ENCODE data around the gene PTRHD1.

The PTRHD1 gene

DNA sequence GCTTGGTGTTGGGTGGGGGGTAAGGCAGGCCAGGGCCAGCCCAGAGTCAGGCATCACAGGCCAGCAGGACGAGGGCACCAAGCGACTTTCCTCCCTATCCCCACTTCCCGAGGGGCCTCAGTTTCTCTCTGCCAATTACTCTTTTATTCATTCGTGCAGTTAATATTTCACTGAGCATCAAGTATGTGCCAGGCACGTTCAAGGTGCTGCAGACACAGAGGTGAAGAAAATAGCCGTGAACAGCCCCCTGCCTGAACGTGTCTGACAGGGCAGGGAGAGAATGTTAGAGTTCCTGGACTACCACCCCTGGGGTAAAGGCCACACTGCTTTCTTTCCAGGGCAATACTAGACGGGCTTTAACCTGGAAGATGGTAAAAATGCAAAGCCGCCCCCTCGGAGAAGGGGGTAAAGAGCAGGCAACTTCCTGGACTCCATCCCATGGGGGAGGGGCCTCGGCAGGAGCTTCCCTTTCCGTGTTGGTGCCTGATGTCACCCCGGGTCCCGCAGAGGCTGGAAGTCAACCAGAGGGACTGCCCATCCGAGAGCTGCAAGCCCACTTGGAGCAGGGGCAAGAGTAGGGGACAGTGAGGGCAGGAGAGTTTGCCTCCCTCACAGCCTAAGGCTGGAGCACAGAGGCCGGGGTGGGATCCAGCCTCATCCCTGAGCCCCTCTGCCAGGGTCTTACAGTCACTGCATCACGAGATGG, 47.1 kb upstream of the PTRHD1 start:
- H3K4me3 ChIP-seq (ENCODE audit: low read depth in 1 of 2, low read length in 2 of 2): no peak overlapping the region
- DNase-seq (no peak), ATAC-seq (ENCODE audit: insufficient read depth, low read depth) (no peak)
- no peak overlapping the region for H3K4me2 ChIP-seq (ENCODE audit: insufficient read depth, low read length)
- H3K9me3 ChIP-seq (ENCODE audit: insufficient read depth, low read length, severe bottlenecking): no peaks in the 10 kb centered on the region
- no peak for TF ChIP-seq EZH2 (IDR thresholded peaks at IDR 0.05; ENCODE audit: borderline replicate concordance, low read depth, low read length, severe bottlenecking)
- TF ChIP-seq, protein P1, sequence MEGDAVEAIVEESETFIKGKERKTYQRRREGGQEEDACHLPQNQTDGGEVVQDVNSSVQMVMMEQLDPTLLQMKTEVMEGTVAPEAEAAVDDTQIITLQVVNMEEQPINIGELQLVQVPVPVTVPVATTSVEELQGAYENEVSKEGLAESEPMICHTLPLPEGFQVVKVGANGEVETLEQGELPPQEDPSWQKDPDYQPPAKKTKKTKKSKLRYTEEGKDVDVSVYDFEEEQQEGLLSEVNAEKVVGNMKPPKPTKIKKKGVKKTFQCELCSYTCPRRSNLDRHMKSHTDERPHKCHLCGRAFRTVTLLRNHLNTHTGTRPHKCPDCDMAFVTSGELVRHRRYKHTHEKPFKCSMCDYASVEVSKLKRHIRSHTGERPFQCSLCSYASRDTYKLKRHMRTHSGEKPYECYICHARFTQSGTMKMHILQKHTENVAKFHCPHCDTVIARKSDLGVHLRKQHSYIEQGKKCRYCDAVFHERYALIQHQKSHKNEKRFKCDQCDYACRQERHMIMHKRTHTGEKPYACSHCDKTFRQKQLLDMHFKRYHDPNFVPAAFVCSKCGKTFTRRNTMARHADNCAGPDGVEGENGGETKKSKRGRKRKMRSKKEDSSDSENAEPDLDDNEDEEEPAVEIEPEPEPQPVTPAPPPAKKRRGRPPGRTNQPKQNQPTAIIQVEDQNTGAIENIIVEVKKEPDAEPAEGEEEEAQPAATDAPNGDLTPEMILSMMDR (IDR thresholded peaks at IDR 0.05; ENCODE audit: borderline replicate concordance, extremely low read depth, low read length, poor library complexity, severe bottlenecking): no peak
- H3K79me2 ChIP-seq (ENCODE audit: insufficient read depth, low read length): no peaks in the 10 kb centered on the region
- H3K4me1 ChIP-seq (ENCODE audit: insufficient read depth, low read length): no peaks in the 10 kb centered on the region
- no peaks in the 10 kb centered on the region for H3K27me3 ChIP-seq (ENCODE audit: insufficient read depth, low read length, poor library complexity)
- no peak overlapping the region for H3K9ac ChIP-seq (ENCODE audit: low read depth, low read length)
- peaks cover 81% of the 10 kb centered on the region for H3K36me3 ChIP-seq (ENCODE audit: insufficient read depth, low read length)
- H4K20me1 ChIP-seq (ENCODE audit: insufficient read depth, low read length): peaks cover 4% of the 10 kb centered on the region; the same call in 1 of the 2 replicates
- H2AFZ ChIP-seq (ENCODE audit: low read depth, low read length): no peak overlapping the region
- no peak overlapping the region for H3K27ac ChIP-seq (ENCODE audit: low read length)

DNA sequence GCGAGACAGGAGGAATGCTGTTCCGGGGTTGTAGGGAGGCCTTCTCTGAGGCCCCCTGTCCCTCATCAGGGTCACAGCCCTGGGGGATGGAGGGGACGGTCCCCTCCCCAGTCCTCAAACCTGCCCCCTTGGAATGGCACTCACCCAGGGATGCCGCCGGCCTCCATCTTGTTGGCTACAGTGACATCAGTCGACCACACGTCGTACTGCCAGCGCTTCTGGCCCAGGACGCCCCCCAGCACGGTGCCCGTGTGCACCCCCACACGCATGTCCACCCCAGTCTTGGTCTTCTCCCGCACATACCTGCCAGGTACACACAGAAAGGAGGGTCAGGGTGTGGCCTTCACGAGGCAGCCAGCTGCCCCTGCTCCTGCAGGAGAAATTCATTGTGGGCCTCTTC, 46.5 kb upstream of the PTRHD1 start:
- H3K79me2 ChIP-seq (ENCODE audit: insufficient read depth, low read length): no peaks in the 10 kb centered on the region
- H3K27ac ChIP-seq (ENCODE audit: low read length): no peak overlapping the region
- peaks cover 87% of the 10 kb centered on the region for H3K36me3 ChIP-seq (ENCODE audit: insufficient read depth, low read length)
- no peaks in the 10 kb centered on the region for H3K4me1 ChIP-seq (ENCODE audit: insufficient read depth, low read length)
- H2AFZ ChIP-seq (ENCODE audit: low read depth, low read length): no peak overlapping the region
- no peaks in the 10 kb centered on the region for H3K9me3 ChIP-seq (ENCODE audit: insufficient read depth, low read length, severe bottlenecking)
- DNase-seq (no peak), ATAC-seq (ENCODE audit: insufficient read depth, low read depth) (no peak)
- H3K4me2 ChIP-seq (ENCODE audit: insufficient read depth, low read length): no peak overlapping the region
- no peak overlapping the region for H3K4me3 ChIP-seq (ENCODE audit: low read depth in 1 of 2, low read length in 2 of 2)
- H4K20me1 ChIP-seq (ENCODE audit: insufficient read depth, low read length): peaks cover 4% of the 10 kb centered on the region; the same call in 1 of the 2 replicates
- no peaks in the 10 kb centered on the region for H3K27me3 ChIP-seq (ENCODE audit: insufficient read depth, low read length, poor library complexity)
- TF ChIP-seq, protein P1 (IDR thresholded peaks at IDR 0.05; ENCODE audit: borderline replicate concordance, extremely low read depth, low read length, poor library complexity, severe bottlenecking): no peak
- no peak for TF ChIP-seq EZH2 (IDR thresholded peaks at IDR 0.05; ENCODE audit: borderline replicate concordance, low read depth, low read length, severe bottlenecking)
- no peak overlapping the region for H3K9ac ChIP-seq (ENCODE audit: low read depth, low read length)

DNA sequence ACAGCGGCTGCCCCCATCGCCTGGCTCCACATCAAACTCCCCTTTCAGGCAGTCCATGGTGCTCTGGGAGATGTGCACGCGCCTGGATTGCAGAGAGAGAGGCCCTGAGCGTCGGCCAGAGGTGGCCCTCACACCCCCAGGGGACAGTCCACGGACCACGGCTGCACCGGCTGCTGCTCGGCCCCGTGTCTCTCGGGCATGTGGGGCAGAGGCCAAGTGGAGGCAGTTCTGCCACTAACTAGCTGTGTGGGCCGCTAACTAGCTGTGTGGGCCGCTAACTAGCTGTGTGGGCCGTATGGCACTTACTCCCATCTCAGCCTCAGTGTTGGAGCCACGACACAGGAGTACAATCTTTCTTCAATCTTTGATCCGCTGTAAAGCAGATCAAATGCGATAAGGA, 45.4 kb upstream of the PTRHD1 start:
- Histone ChIP-seq H3K4me3 (ENCODE audit: low read depth in 1 of 2, low read length in 2 of 2) (no peak overlapping the region), H3K9me3 (ENCODE audit: insufficient read depth, low read length, severe bottlenecking) (no peaks in the 10 kb centered on the region), H3K4me2 (ENCODE audit: insufficient read depth, low read length) (no peak overlapping the region), H3K9ac (ENCODE audit: low read depth, low read length) (no peak overlapping the region), H2AFZ (ENCODE audit: low read depth, low read length) (no peak overlapping the region), H3K79me2 (ENCODE audit: insufficient read depth, low read length) (no peaks in the 10 kb centered on the region), H3K36me3 (ENCODE audit: insufficient read depth, low read length) (peaks cover 86% of the 10 kb centered on the region), H3K4me1 (ENCODE audit: insufficient read depth, low read length) (no peaks in the 10 kb centered on the region), H3K27ac (ENCODE audit: low read length) (no peak overlapping the region), H4K20me1 (ENCODE audit: insufficient read depth, low read length) (peaks cover 4% of the 10 kb centered on the region; the same call in 1 of the 2 replicates), H3K27me3 (ENCODE audit: insufficient read depth, low read length, poor library complexity) (no peaks in the 10 kb centered on the region)
- no peak for DNase-seq
- TF ChIP-seq EZH2 (IDR thresholded peaks at IDR 0.05; ENCODE audit: borderline replicate concordance, low read depth, low read length, severe bottlenecking): no peak
- TF ChIP-seq, protein P1 (IDR thresholded peaks at IDR 0.05; ENCODE audit: borderline replicate concordance, extremely low read depth, low read length, poor library complexity, severe bottlenecking): no peak
- no peak for ATAC-seq (ENCODE audit: insufficient read depth, low read depth)

Measured in DND-41 (cell line).